Activated CD4-positive, alpha-beta T cell treated with anti-CD3 and anti-CD28 coated beads, Interleukin-2, amount 50 U/mL, for 1 hour (primary cell): ENCODE results near the gene STIM1.
"Not testable (repeated sequence)": the region's sequence is repeated elsewhere in the genome, so short reads cannot be mapped to it uniquely, and the experiment has no call there.

Experiments used
- DNase-seq: peaks from one replicate; pipeline ENCODE4 v3.0.0-alpha.2; 2020

Gene STIM1

DNA sequence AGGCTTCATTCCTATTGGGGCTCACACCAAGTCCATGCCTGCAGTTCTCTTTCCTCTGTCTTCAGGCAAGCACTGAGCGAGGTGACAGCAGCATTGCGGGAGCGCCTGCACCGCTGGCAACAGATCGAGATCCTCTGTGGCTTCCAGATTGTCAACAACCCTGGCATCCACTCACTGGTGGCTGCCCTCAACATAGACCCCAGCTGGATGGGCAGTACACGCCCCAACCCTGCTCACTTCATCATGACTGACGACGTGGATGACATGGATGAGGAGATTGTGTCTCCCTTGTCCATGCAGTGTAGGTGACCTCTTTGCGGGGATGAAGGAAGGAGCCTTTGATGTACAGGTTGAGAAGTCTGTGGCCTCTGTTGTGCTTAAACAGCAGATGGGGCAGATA, 227.7 kb downstream of the STIM1 start:
- no peak for DNase-seq

DNA sequence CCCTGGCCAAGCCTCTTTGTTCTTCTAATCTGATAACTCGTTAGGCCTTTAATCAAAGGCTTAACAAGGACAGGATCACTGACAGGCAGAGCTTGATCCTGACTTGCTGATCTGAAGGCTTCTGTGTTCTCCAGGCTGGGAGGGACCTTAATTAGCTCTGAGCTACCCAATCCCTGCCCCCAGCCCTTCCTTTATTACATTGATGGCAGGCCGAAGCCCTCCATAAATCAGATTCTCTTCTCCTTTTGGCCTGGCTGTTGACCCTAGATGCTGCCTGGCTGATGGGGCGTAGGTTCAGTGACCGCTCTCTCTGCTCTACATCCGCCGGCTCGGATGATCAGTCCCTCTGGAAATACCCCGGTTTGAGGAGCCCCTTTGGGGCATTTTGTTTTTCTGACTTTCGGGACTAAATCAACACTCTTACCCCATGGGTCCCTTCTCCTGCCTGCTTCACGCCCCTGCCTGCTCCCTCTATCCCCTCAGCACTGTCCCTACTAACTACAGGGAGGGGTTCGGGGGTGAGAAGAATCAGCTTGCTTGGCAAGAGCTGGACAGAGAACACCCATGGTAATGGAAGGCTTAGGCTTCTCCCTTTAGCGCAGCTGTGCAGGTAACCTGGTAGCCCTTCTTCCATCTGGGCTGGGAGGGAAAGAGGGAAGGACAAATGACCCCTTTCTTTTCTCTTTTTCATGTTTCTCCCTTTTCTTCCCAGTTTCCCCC, 229.1 kb downstream of the STIM1 start:
- no peak for DNase-seq

DNA sequence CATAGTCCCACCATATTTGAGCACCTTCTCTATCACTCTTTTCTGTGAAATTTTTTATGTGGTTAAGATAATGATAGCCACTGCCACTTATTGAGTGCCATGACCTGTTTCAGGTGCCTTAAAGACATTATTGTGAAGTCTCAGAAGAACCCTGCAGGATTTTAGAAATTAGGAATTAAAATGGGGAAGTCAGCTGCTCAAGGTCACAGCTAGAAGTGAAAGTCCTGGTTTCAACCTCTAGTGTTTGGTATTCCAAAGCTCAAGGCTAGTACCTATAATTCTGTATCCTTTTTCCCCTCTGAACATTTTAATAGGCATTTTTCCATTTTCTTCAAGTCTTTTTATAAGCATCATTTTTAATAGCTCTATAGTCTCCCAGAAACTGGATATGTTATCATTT, 230.1 kb downstream of the STIM1 start:
- DNase-seq: no peak

DNA sequence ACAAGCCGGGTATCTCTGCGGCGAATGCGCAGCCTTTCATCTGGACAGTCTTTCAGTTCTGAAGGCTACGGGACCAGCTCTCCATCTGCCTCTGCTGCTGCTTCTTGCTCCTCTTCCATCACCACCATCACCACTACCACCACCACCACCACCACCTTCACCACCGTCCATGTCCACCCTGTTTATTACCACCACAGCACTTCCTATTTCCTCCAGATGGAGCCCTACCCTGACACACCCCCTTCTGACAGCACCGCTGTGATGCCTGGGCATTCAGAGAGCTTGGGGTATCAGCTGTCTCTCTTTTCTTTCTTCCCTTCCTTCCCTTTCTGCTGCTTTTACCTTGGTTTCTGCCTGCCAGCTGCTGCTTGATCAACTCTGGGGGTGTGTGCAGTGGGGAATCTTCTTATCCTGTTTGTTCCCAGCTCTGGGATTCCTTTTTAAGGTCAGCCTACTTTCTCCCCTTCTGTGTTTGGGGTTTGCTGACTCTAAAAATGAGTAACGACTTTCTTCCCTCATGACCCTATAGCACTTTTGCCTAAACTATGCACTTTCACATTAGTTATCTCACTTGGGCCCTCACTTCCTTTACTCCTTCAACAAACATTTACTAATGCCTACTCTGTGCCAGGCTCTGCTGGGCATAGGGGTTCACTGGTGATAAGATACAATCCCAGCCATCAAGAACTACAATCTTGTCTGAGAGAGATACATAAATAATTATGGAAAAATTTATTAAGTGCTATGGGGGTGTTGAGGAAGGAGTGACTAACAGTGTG, 231.3 kb downstream of the STIM1 start:
- no peak for DNase-seq

DNA sequence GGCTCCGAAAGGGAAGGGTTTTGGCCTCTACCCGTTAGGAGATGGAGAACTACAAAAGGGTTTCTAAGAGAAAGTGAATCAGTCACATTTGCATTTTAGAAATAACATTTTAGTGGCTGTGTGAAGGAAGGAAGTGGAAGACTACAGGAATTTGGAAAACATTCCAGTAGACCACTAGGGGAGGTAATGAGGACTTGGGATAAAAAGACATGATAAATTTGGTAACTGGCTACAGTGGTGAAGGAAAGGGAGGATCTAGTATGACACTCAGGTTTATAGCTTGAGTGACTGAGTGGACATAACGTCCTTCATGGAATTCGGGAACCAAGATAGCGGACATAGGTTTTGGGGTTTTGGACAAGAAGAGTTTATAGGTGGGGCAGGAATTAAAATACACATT, 232.1 kb downstream of the STIM1 start:
- DNase-seq: no peak

DNA sequence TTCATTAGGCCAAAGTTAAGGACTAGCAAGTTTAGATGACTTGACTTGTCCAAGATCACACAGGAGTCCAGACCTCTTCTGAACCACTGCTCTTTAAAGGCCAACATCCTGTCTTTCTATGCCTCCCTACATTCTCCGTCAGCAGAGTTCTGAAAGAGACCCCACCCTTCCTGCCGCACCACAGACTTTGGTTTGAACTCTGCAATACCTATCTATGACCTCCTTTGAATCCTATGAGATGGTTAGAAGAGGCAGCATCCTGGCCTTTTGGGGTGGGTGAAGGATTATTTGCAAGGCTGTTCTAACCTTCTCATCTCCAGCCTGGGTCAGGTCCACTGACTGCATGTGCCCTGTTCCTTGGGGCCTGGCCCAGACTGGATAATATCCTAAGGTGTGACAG, 234.8 kb downstream of the STIM1 start:
- peak; percentile 50 for DNase-seq

DNA sequence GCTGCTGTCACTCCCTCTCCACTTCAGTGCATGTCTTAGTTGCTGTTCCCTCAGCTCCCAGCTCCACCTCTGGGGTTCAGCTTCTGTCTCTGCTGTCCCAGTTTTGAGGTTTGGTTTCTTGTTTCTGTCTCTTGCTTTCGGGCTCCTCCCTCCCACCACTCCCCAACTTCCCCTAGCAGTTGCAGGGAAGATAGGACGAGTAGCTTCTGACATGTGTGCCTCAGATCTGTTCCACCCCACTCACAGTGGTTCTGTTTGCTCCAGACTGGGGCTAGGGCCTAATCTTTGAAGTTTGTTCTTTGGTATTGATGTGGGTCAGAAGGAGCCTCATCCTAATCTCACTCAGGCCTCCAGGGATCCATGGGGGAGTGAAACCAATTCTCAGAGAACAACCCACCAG, 236.6 kb downstream of the STIM1 start:
- DNase-seq: no peak

DNA sequence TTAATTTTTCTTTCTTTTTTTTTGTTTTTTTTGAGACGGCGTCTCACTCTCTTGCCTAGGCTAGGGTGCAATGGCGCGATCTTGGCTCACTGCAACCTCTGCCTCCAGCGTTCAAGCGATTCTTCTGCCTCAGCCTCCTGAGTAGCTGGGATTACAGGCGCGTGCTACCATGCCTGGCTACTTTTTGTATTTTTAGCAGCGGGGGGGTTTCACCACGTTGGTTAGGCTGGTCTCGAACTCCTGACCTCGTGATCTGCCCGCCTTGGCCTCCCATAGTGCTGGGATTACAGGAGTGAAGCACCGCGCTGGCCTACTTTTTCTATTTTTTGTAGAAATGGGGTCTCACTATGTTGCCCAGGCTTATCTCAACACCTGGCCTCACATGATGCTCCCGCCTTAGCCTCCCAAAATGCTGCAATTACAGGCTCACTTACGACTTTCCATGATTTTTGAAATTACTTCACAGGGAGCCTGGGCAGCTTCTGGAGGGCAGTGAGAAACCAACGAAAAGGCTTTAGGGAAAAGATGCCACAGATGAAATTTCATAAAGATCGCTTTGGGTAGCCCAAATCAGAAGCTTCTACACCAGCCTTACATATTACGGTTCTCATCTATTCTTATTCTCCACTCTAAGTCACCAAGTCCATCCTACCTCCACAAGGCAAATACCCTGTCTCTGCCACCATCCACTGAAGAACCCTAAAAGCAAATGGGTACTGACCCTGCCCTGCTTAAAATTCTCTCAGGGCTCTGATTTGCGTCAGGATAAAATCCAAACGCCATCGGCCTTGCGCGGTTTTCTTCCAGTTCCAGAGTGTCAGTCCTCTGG, 238.3 kb downstream of the STIM1 start:
- no peak for DNase-seq

DNA sequence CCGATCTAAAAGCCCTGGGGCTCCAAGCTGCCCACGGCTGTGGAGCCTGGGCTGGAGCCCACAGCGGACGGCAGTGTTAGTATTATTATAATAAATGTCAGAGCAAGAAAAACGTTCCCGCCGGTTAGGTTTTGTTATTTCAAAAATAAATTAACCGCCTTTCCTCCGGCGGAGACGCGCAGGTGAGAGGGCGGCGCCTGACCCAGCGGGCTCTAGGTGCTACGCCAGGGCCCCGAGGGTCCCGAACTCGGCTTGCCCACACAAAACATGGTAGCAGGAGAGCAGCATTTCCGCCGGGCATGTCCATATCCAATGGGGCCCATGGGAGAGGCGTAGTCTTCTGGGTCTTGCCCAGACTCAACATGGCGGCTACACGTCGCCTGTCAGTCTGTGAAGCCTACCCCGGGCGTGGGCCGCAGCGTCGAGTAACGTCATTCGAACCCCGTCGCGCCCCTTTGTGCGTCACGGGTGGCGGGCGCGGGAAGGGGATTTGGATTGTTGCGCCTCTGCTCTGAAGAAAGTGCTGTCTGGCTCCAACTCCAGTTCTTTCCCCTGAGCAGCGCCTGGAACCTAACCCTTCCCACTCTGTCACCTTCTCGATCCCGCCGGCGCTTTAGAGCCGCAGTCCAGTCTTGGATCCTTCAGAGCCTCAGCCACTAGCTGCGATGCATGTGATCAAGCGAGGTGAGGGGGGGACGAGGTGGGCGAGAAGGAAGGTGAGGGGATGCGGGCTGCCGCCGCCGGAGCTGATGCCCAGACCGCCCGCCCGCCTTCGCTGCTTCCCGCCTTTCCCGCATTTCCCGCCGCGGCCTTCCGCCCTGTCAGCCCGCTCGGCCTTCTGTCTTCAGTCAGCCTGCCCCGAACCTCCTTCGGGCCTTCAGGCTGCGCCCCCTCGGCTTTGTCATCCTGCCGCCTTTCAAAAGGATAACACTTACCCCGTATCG, 239.2 kb downstream of the STIM1 start, which contains the start of gene RRM1:
TSS of gene RRM1 (plus strand) at position 452 of the 944 bp plus-strand sequence. CDS start at position 666, 214 bp downstream.
- DNase-seq: peak; percentile 91

DNA sequence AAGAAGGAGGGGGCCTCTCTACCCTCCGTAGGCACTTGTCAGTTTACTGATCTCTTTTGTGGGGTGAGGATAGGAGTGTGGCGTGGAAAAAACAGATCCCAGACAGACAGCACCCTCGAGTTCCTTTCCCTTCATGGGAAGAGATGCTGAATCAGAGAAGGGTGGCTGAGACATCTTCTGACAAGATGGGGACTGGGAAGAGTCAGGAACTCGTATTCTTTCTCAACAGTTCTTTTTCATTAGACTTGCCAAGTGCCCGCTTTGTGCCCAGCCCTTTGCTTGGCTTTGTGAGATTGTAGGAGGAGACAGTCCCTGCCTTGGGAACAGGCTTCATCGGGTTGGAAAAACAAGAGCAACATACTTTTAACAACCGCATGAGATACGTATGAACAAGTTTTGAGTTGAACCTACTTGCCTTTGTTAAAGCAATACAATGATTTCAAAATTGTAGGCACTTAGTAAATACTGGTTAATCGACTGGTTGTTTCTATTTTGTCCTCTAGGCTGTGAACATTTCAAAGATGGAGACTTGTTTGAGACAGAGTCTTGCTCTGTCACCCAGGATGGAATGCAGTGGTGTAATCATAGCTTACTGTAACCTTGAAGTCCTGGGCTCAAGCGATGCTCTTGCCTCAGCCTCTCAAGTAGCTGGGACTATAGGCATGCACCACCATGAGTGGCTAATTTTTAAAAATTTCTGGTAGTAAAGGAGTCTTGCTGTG, 240.2 kb downstream of the STIM1 start:
- no peak for DNase-seq

DNA sequence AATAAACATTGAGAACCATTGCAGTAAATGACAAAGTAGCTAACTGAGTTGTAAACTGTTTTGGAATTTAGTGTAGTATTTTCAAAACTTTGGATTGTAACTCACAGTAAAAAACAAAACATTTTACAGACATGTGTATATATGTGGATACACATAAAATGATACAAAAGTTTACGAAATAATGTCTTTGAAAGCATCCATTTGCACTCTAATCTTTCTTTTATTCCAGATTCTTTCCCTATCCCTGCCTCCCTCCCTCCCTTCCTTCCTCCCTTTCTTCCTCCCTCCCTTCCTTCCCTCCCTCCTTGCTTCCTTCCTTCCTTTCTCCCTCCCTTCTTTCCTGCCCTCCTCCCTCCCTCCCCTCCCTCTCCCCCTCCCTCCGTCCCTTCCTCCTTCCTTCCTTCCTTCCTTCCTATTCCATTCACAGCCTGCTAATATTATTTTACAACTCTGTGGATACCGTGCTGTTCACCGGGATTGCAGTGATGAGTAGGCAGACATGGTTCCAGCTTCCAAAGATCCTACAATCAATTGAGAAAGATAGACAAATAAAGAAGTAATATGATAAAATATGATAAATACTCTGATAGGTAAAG, 242.7 kb downstream of the STIM1 start:
- DNase-seq: no peak

DNA sequence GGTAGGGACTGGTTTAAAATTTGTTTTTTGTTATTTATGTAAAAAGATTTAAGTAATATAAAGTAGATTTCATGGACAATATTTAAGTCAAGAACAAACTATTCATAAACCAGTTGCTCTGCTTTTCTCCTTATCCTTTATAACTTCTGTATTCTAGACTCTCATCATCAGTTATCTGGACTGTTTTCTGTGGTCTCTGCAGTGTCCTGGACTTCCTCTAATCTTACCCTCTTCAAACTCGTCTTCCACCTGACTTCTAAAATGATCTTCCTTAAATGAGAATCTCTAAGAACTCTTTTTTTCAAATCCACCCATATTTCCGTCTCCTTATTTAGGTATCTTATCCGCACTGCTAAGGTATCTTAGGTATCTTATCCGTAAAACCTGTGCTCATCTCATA, 247.2 kb downstream of the STIM1 start:
- DNase-seq: no peak

DNA sequence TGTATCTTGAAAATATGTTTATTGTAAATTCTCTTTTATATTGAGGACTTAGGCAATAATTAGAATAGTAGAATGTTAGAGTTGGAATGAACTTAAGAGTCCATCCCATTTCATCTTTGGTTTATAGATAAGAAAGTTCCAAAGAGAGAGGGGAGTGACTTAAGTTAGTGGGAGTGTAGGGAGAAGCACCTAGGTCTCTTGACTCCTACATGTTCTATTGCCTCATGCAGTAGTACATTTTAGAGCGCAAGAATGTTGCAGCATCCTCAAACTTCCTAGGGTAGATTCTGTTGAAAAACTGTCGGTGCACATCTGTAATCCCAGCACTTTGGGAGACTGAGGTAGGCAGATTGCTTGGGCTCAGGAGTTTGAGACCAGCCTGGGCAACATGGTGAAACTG, 247.8 kb downstream of the STIM1 start:
- DNase-seq: no peak

DNA sequence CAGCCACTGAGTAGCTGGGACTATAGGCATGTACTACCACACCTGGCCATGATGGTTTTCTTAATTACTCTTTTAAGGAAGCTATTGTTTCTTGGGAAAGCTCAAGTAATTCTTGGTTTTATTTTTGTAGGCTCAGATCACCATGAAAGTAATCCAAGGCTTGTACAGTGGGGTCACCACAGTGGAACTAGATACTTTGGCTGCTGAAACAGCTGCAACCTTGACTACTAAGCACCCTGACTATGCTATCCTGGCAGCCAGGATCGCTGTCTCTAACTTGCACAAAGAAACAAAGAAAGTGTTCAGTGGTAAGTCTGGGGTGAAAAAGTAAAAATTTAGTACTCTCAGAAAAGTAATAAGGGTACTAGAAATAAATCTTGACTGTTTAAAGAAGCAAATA, 250.5 kb downstream of the STIM1 start:
- no peak for DNase-seq

DNA sequence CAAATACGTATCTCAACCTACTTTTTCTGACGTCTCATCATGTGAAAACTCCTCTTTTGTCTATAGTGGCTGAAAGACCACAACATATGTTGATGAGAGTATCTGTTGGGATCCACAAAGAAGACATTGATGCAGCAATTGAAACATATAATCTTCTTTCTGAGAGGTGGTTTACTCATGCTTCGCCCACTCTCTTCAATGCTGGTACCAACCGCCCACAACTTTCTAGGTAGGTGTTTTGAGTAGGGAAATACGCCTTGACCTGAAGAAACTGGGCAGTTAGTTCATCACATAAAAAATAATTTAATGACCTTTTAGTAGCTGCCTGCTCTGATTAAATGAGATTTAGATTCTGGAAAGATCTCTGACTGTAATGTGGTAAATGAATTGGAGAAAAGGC, 256.4 kb downstream of the STIM1 start:
- no peak for DNase-seq

DNA sequence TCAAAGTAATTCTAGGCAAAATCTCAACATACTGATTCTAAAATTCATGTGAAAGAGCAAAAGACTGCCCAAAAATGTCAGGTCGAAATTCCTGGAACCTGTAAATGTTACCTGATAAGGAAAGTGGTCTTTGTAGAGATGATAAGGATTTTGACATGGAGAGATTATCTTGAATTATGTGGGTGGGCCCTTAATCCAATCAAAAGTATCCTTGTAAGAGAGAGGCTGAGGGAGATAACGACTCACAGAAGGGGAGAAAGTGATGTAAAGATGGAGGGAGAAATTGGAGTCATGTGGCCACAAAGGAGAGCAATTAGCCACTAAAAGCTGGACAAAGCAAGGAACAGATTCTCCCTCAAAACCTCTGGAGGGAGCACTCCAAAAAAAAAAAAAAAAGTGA, 259.7 kb downstream of the STIM1 start:
- no peak for DNase-seq

DNA sequence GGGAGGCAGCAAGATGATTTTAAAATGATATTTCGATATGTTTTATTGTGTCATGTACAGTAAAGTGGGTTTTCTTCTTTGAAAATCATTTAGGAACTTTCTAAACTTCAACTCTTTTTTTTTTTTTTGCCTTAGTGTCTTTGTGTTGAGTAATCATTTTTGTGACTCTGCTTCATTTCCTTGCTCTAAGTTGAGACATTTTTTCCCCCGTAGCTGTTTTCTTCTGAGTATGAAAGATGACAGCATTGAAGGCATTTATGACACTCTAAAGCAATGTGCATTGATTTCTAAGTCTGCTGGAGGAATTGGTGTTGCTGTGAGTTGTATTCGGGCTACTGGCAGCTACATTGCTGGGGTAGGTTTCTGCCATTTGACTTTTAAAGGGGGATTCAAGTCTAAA, 262.6 kb downstream of the STIM1 start:
- no peak for DNase-seq

DNA sequence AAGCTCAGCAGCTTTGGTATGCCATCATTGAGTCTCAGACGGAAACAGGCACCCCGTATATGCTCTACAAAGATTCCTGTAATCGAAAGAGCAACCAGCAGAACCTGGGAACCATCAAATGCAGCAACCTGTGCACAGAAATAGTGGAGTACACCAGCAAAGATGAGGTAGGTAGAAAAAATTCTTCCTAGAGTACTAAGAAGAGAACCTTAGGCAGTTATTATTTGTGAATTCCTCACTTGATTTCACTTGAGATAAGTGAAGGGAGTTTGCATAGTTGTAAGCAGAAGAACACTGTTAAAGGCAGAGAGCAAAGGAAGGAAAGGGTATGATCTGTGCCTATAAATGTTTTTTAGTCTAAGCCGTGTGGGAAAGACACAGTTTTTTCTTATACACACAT, 267.8 kb downstream of the STIM1 start:
- DNase-seq: no peak

DNA sequence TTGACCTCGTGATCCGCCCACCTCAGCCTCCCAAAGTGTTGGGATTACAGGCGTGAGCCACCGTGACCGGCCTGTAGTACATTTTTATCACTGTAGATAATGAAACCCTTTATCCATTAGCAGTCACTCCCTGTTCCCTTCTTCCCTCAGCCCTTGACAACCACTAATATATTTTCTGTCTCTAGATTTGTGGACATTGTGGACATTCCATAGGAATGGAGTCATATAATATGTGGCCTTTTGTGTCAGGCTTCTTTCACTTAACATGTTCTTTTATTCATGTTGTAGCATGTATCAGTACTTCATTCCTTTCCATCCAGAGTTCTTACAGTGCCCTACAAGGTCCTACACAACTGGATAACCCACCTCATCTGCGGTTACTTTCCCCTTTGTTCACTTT, 269.7 kb downstream of the STIM1 start:
- DNase-seq: no peak

DNA sequence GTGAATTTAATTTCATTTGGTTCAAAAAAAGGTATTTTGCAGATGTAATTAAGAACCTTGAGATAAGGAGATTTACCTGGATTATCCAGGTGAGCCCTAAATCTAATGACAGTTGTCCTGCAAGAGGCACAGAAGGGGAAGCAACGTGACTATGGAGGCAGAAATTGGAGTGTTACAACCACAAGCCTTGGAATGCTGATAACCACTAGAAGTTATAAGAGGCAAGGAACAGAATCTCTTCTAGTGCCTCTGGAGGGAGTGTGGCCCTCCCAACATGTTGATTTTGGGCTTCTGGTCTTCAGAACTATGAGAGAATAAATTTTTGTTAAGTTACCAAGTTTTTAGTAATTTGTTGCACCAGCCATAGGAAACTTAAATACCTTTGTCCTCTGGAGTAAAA, 271.9 kb downstream of the STIM1 start:
- no peak for DNase-seq

DNA sequence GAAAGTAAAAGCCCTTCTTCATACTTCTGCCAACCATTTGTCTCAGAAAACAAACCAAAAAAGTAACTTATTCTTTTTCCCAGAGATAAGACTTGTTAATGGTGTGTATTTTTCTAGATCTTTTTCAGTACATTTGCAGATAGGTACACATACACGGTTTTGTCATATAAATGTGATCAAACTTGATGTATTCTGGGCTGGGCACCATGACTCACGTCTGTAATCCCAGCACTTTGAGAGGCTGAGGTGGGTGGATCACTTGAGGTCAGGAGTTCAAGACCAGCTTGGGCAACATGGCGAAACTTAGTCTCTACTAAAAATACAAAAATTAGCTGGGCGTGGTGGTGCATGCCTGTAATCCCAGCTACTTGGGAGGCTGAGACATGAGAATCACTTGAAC, 274.8 kb downstream of the STIM1 start:
- DNase-seq: not testable (repeated sequence)
